NCI-H187 (cell line): ENCODE measurements around the gene BACH2.
A peak's percentile ranks its signal among the peaks of the same experiment; 100 is the strongest.

ENCODE experiments used
- DNase-seq, 2 experiments: peaks; one replicate each; lab custom pipeline; 2025; lab: John Stamatoyannopoulos, UW

Gene BACH2

DNA sequence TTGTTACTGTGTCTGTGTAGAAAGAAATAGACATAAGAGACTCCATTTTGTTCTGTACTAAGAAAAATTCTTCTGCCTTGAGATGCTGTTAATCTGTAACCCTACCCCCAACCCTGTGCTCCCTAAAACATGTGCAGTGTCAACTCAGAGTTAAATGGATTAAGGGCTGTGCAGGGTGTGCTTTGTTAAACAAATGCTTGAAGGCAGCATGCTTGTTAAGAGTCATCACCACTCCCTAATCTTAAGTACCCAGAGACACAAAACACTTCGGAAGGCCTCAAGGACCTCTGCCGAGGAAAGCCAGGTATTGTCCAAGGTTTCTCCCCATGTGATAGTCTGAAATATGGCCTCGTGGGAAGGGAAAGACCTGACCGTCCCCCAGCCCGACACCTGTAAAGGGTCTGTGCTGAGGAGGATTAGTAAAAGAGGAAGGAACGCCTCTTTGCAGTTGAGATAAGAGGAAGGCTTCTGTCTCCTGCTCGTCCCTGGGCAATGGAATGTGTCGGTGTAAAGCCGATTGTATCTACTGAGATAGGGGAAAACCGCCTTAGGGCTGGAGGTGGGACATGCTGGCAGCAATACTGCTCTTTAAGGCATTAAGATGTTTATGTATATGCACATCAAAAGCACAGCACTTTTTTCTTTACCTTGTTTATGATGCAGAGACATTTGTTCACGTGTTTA, 405.7 kb downstream of the BACH2 start:
- peak in 1 of 2 experiments; percentile 32 for DNase-seq

- DNase-seq: no peak
Measured at GRCh38 chr6:89888871-89889270, 407.8 kb downstream of the BACH2 start.

- no peak for DNase-seq
Measured at GRCh38 chr6:89888138-89888514, 408.5 kb downstream of the BACH2 start.

DNA sequence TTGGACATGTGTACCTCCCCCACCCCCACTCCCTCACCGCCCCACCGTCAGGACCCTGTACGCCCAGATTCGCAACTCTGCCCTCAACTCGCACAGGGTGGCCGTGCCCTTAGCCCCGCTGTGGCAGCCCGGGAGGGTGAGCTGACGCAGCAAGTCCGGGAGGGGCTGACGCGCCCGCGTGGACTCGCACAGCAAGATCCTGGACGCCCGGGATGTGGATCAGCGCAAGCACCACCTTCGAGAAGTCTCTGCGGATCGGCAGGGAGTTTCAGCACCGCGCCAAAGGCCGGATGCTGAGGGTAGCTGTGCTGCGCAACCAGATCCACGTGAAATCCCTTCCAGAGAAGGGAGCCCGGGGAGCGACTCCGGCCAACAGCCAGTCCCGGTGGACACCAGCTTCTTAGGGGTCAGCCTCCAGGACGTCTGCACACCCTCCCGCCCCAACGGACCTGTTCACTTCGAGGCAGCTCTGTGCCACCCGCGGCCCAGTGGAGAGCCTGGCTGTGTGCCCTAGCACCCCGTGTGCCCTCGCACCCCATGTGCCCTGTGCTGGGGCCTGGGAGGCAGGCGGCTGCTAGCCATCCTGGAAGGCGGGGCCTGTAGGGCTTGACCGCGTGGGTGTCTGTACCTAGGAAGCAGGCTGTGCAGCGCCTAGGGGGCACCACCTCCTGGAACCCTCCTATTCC, 409.0 kb downstream of the BACH2 start:
- DNase-seq: no peak

DNA sequence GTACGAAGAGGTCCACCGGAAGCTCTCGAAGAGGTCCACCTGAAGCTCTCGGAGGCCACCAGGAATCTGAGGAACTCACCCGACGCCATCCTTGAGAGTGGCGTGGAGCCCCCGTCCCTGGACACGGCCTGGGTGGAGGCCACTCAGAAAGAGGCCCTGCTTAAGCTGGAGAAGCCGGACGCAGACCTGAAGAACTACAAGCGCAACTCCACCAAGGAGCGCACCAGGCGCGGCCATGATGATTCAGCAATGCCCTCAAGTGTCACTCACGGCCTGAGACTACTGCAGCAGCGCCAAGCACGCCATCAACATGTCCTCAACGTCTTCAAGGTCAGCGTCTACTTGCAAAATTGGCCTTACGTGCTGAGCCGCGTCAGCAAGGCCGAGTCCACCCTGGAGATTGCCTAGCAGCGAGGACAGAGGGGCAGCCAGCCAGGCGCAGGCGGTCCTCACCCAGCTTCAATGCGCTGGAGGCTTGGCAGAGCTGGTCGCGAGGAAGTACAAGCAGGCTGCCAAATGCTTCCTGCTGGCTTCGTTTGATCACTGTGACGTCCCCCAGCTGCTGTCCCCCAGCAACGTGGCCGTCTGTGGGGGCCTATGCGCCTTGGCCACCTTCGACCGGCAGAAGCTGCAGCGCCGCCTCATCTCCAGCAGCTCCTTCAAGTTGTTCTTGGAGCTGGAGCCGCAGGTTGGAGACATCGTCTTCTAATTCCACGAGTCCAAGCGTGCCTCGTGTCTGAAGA, 410.1 kb downstream of the BACH2 start:
- DNase-seq: no peak
